Measurements from ENCODE around the gene ELP1. TPM values are rescaled to one million over a fixed set of nuclear protein-coding genes. Genes with fewer than 3 reads are reported as not detected.
"Not testable (repeated sequence)": the region's sequence is repeated elsewhere in the genome, so short reads cannot be mapped to it uniquely, and the experiment has no call there.

The ELP1 gene
- total and polyA plus RNA-seq, 2 donors (not counting 3 experiments of a cell fraction or from before 2014, with no cell fraction given), result 12.6 to 21.8 TPM

DNA sequence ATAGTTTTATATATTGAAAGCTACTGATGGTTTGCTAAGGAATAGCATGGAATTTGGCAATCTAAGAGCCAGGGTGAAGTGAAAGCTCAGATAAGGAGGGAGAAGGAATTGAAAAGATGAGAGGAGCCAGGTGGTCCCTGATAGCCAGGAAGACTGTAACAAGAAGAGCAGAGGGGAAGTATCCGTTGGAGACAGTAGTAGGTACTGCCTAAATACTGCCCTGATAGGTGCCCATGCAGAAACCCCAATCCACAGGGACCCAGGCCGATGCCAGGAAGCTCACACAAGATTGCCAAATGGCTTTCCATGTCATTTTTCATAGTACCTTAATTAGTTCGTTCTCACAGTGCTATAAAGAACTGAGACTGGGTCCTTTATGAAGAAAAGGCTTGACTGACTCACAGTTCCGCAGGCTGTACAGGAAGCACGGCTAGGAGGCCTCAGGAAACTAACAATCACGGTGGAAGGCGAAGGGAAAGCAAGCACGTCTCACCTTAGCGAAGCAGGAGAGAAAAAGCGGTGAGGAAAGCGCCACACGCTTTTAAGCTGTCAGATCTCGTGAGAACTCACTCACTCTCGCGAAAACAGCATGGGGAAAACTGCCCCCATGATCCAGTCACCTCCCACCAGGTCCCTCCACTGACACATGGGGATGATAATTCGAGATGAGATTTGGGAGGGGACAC is 91.2 kb downstream of the ELP1 start:
- Histone ChIP-seq H3K36me3 (ENCODE audit: control insufficient read depth in 2 of 2, extremely low read depth in 1 of 2, insufficient read depth in 2 of 2, low read length in 2 of 2) (no peaks in the 10 kb centered on the region), H3K9ac (replicated peaks; ENCODE audit: extremely low read depth, insufficient read depth, low read length) (no peak overlapping the region), H3K27ac (ENCODE audit: insufficient read depth, low read depth, low read length) (peak overlapping the region; percentile 43), H3K9me3 (replicated peaks; ENCODE audit: control insufficient read depth, insufficient read depth, low read length) (no peaks in the 10 kb centered on the region), H3K4me2 (ENCODE audit: insufficient read depth, low read length) (peak overlapping the region; percentile 77), H2AFZ (ENCODE audit: low read depth, low read length) (peak overlapping the region; percentile 91), H4K20me1 (replicated peaks; ENCODE audit: control insufficient read depth, extremely low read depth, insufficient read depth, low read length) (no peaks in the 10 kb centered on the region), H3K79me2 (ENCODE audit: control insufficient read depth, insufficient read depth, low read length) (no peaks in the 10 kb centered on the region), H3K27me3 (ENCODE audit: control insufficient read depth in 2 of 2, insufficient read depth in 2 of 2, low read length in 2 of 2) (no peaks in the 10 kb centered on the region), H3K4me1 (ENCODE audit: control insufficient read depth, extremely low read depth, insufficient read depth, low read length) (peaks cover 16% of the 10 kb centered on the region), H3K4me3 (replicated peaks in 1 of 3; ENCODE audit: insufficient read depth in 1 of 3, low read depth in 1 of 3, low read length in 3 of 3) (no peak overlapping the region), H3K9me1 (replicated peaks; ENCODE audit: control insufficient read depth, extremely low read depth, insufficient read depth, low read length) (no peaks in the 10 kb centered on the region)
- FAIRE-seq, result peak; percentile 95
- BruUV-seq (replicated peaks), result TSS peak; percentile 87
- dilution Hi-C loops (cut with MboI; ENCODE audit: extremely low pct_ligation_motif_present, low sequenced_read_pairs) (no loop called here), intact Hi-C loops (cut with micrococcal nuclease) (no loop called here)
- ChIA-PET POLR2A (no interaction called here), CTCF (interaction anchor here (0.6 to 1.0 kb wide), 2 partner anchors 27 to 1331 kb away, joined by 3 read pairs; no protein-coding TSS in a partner anchor)
- DNase-seq (ENCODE audit: low read depth, low spot score), result peak; percentile 76
- TF ChIP-seq, protein P1, sequence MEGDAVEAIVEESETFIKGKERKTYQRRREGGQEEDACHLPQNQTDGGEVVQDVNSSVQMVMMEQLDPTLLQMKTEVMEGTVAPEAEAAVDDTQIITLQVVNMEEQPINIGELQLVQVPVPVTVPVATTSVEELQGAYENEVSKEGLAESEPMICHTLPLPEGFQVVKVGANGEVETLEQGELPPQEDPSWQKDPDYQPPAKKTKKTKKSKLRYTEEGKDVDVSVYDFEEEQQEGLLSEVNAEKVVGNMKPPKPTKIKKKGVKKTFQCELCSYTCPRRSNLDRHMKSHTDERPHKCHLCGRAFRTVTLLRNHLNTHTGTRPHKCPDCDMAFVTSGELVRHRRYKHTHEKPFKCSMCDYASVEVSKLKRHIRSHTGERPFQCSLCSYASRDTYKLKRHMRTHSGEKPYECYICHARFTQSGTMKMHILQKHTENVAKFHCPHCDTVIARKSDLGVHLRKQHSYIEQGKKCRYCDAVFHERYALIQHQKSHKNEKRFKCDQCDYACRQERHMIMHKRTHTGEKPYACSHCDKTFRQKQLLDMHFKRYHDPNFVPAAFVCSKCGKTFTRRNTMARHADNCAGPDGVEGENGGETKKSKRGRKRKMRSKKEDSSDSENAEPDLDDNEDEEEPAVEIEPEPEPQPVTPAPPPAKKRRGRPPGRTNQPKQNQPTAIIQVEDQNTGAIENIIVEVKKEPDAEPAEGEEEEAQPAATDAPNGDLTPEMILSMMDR (IDR thresholded peaks at IDR 0.05; ENCODE audit: extremely low read depth in 1 of 2, insufficient read depth in 1 of 2, low read depth in 1 of 2, low read length in 2 of 2), result no peak
- TF ChIP-seq JUN (IDR thresholded peaks at IDR 0.05; ENCODE audit: borderline replicate concordance, insufficient read depth, insufficient read length, low read depth), result peak; percentile 30

DNA sequence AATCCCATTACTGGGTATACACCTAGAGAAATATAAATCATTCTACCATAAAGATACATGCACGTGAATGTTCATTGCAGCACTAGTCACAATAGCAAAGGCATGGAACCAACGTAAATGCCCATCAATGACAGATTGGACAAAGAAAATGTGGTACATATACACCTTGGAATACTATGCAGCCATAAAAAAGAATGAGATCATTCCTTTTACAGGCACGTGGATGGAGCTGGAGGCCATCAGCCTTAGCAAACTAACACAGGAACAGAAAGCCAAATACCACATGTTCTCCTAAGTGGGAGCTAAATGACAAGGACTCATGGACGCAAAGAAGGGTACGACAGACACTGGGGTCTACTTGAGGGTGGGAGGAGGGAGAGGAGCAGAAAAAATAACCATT is 94.4 kb downstream of the ELP1 start:
- BruUV-seq (replicated peaks); H3K4me3 ChIP-seq (replicated peaks in 1 of 3; ENCODE audit: insufficient read depth in 1 of 3, low read depth in 1 of 3, low read length in 3 of 3); DNase-seq (ENCODE audit: low read depth, low spot score); intact Hi-C loops (cut with micrococcal nuclease); H3K27ac ChIP-seq (ENCODE audit: insufficient read depth, low read depth, low read length); H3K9me3 ChIP-seq (replicated peaks; ENCODE audit: control insufficient read depth, insufficient read depth, low read length); POLR2A ChIA-PET; H3K79me2 ChIP-seq (ENCODE audit: control insufficient read depth, insufficient read depth, low read length); H3K9ac ChIP-seq (replicated peaks; ENCODE audit: extremely low read depth, insufficient read depth, low read length); dilution Hi-C loops (cut with MboI; ENCODE audit: extremely low pct_ligation_motif_present, low sequenced_read_pairs); H3K36me3 ChIP-seq (ENCODE audit: control insufficient read depth in 2 of 2, extremely low read depth in 1 of 2, insufficient read depth in 2 of 2, low read length in 2 of 2); CTCF ChIA-PET; H3K27me3 ChIP-seq (ENCODE audit: control insufficient read depth in 2 of 2, insufficient read depth in 2 of 2, low read length in 2 of 2); H3K9me1 ChIP-seq (replicated peaks; ENCODE audit: control insufficient read depth, extremely low read depth, insufficient read depth, low read length); H4K20me1 ChIP-seq (replicated peaks; ENCODE audit: control insufficient read depth, extremely low read depth, insufficient read depth, low read length); FAIRE-seq; H2AFZ ChIP-seq (ENCODE audit: low read depth, low read length); H3K4me2 ChIP-seq (ENCODE audit: insufficient read depth, low read length): not testable (repeated sequence)
- H3K4me1 ChIP-seq (ENCODE audit: control insufficient read depth, extremely low read depth, insufficient read depth, low read length), result peaks cover 22% of the 10 kb centered on the region

Measured in endothelial cell of umbilical vein (primary cell).